ENCODE data around the gene SLC25A24.
"Not testable (repeated sequence)": the region's sequence is repeated elsewhere in the genome, so short reads cannot be mapped to it uniquely, and the experiment has no call there.

SLC25A24 gene

DNA sequence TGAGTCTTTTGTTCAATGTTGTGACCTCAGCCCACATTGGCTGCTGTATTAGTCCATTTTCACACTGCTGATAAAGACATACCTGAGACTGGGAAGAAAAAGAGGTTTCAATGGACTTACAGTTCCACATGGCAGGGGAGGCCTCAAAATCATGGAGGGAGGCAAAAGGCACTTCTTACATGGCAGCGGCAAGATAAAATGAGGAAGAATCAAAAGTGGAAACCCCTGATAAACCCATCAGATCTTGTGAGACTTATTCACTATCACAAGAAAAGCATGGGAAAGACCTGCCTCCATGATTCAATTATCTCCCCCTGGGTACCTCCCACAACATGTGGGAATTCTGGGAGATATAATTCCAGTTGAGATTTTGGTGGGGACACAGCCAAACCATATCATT, 68.9 kb downstream of the SLC25A24 start:
- not testable (repeated sequence) for DNase-seq

GRCh38 chr1:108130794-108131193, 69.3 kb downstream of the SLC25A24 start:
- no peak for DNase-seq

GRCh38 chr1:108129999-108130398, 70.1 kb downstream of the SLC25A24 start:
- no peak for DNase-seq

DNA sequence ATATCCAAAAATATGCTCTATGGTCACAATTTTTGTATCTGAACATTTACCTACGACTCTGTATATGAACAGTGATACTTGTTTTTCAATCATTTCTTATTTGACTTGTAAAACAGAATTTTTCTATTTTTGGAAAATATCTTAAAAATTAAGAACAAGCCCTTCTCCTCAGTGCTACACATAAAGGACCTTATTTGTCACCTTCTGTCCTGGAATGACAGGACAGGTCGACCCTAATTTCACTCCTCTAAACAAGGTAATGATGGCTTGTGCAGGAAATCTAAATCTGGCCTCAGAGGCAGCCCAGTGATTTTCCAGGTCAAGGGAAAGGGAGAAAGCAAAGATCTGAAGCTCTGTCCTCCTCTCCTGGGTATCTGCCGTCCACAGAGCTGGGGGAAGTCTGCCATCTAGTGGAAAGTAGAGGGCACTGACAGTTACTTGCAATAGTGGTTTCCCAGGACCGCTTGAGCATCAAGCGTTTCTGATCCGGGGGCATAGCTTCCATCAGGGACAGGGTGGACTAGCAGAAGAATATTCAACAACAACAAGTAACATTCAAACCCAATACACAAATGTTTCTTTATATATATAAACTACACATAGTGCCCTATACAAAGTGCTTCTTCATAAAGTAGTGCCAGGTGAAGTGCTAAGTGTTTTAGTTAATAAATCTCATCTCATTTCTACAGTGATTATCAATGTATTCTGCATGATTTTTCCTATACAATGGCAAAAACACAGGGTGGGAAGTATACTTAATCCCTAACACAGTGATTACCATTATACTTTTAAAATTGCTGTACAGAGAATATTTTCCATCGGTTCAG, 74.6 kb downstream of the SLC25A24 start:
- DNase-seq: peak; percentile 85

DNA sequence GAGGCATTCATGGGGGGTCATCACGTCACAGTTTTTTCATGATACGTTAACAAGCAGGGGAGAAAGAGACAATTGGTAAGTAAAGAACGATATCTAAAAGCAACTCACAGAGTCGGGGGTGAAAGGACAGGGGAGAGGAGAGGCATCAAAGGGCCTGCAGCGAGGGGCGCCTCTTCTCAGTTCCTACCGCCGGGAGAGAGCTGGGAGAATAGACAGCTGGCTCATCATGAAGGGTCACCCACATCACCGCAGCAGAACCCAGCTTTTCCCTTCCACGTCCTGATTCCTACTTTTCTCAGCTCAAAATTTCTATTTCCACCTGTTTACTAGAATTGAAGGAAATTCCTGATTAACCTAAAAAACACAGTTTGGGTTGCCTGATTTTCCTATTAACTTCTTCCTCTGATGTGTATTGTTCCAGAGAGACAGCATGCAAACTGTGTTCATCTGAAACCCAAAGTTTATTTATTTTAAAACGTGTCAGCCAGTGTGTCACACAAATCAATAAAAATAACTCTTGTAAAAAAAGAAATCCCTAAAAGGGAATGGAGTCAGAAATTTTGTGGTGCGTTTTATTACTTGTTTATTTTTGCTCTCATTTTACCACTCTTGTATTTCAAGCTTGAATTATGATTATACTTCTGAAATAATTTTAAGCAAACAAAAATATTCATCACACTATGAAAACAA, 75.4 kb downstream of the SLC25A24 start:
- no peak for DNase-seq

GRCh38 chr1:108124023-108124422, 76.1 kb downstream of the SLC25A24 start:
- no peak for DNase-seq

GRCh38 chr1:108121358-108122143, 78.6 kb downstream of the SLC25A24 start:
- DNase-seq: peak; percentile 61

GRCh38 chr1:108120163-108120562, 80.0 kb downstream of the SLC25A24 start:
- no peak for DNase-seq

DNA sequence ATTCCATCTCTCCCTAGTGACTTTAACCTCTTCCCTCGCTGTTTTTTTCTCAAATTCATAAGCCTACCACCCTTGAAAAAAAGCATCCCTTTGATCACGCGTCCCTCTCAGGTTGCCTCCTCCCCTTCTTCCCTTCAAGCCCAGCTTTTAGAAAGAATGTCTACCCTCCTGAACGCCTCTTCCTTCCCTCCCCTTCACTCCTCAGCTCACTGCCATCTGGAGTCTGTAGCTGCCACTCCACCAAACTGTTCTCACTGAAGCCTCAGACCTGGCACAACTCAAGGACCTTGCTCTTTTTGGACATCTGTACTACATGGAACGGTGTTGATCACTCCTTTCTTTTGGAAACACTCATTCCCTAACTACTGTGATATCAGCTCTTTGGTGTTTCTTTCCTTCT, 80.6 kb downstream of the SLC25A24 start:
- no peak for DNase-seq

DNA sequence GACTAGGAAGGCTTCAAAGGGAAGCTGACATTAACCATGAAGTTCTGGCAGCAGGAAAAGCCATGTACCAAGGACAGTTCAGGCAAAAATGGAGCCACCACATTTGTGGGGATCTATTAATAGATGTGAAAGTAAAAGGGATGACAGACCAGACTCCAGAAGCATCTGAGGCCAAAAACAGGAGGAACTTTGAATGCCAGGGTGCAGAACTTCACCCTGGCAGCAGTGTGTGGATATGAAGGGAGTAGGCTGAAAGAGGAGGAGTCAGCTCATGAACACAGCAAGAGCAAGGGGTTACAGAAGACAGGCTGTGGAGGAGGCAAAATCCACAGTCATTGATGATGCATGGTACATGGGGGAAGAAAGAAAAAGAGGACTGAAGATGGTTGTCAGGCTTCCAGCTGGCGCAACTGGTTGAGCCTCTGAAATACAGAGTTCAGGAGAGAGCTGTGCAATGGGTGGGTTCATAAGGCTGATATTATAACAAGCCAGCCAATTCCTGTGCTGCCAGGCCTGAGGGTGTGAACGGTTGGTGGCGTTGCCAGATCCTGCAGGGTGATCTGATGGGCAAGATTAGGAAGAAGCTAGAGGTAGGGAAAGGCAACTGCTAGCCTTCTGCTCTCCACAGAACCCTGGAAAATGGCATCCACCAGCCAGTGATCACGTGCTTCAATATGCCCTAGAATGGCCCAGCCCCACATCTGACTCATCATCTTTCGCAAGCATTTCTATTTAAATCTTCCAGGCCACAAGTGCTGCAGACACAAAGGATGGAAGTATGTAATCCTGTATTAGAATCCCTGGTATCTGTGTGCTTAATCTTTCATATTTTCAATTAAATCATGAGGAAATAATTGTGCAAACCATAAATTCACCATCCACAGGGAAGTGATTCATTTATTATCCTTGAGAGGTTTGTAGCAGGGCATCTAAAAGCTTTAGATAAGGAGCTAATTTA, 81.9 kb downstream of the SLC25A24 start:
- no peak for DNase-seq

DNA sequence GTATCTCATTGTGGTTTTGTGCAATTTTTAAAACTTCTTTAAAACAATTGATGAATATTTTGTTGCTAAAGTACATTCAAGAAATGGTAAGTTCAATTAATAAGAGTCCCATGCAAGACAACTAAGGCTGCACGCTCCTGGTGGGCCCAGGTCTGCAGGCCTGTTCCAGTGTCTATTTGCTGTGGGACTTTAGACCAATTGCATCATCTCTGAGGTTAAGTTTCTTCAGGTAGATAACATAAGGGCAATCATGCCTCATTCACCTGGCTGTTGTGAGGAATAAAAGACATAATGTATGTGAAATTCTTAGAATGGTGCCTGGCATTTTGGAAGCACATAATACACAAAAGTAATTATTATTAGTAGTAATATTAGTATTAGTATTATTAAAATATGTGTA, 82.9 kb downstream of the SLC25A24 start:
- no peak for DNase-seq

GRCh38 chr1:108114033-108114599, 86.0 kb downstream of the SLC25A24 start:
- no peak for DNase-seq

DNA sequence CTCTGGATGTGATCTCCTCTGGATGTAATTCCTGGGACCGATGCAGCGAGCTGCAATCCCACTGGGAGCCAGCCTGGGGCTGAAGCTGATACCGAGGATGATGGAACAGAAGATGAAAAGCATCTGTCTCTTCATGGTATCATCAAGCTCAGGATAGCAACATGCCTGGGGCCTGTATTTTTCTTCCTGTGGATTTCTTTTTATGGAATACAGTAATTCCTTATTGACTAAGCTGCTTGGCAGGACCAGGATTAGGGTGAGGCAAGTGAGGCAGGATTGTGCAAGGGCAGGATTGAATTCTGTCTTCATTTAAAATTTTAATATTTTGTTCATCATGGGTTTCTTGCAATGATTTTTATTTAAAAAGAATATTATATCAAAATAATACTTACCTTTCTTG, 86.6 kb downstream of the SLC25A24 start:
- DNase-seq: no peak

DNA sequence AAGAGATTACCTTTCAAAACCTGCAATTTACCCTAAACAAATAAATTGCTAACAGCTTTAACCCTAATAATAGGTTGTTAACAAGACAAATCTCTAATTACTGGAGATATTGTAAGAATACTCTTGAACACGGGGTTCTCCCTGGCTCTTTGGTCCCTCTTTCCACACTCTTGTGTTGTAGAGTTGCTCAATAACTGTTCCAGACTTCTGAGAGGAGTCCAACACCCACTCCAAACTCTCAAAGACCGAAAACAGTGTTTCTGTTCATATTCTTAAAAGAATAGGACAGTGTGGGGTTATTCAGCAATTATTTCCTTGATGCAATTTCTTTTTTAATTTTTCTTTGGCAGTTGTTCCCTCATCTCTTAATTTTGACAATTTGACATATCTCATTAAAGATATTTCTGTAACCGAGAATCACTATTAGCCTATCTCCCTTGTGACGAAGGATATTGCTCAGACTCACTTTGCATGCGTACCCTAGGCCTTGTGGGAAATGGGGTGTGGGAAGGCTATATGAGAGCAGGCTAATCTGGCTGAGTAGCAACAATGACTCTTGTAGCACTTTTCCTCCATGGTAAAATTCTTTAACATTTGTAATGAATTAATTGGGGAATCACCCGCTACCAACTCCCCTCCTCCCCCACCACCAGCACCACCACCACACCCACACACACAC, 90.7 kb downstream of the SLC25A24 start:
- DNase-seq: no peak

DNA sequence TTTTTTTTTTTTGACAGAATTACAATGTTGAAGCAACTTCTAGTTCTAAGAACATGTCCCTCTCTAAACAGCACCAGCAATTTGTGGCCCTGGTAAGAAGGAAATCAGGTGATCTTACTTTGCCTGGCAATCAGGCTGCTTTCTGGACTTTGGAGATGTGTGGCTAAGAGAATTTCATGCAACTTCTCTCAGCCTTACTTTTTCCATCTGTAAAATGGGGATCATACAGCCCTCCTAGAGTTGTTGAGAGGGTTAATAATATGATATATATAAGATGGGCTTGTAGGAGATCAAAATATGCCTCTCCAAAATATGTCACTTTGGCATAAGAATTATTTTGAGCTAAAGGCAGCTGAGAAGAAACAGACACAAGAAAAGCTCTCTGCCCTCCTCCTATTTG, 92.0 kb downstream of the SLC25A24 start:
- no peak for DNase-seq

- no peak for DNase-seq
These were observed 92.5 kb downstream of the SLC25A24 start for GRCh38 chr1:108107658-108108057.

DNA sequence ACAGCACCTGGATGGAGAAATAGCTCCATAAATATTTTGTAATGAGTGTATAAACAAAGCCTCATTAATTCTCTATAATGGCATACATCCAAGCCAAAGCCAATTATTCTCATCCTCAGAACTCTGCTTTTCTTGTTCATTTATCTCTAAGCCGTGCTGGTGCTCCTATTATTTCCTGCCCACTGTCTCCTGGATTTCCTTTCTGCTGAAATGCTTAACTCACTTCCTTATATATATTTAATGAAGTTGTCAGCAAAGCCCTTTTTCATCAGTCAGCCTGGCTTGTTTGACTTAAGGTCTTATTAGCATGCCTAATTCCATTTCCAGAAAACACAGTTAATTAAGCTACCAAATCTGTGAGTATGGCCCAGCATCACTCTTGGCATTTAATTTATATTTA, 93.4 kb downstream of the SLC25A24 start:
- no peak for DNase-seq

DNA sequence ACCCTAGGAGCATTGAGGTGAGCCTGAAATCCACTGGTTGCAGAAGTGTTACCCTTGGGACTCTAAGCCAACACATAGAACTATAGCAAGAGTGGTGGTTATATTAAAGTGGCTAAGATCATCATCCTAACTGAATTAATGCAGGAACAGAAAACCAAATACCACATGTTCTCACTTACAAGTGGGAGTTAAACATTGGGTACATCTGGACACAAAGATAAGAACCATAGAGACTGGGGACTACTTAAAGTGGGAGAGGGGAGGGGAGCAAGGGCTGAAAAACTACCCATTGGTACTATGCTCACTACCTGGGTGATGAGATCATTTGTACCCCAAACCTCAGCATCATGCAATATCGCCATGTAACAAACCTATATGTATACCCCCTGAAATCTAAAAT, 100.0 kb downstream of the SLC25A24 start:
- DNase-seq: no peak

- no peak for DNase-seq
These were observed 103.1 kb downstream of the SLC25A24 start for GRCh38 chr1:108097018-108097417.

GRCh38 chr1:108096089-108096488, 104.1 kb downstream of the SLC25A24 start:
- DNase-seq: no peak

GRCh38 chr1:108089477-108089876, 110.7 kb downstream of the SLC25A24 start:
- no peak for DNase-seq

Measured in right hindlimb (tissue), 1 donor.